NB4 (cell line): ENCODE data around the gene ECM2.

Experiments used
- DNase-seq: peaks from one replicate; pipeline ENCODE4 v3.0.0; 2010; ENCODE audit warnings: low read depth
- H3K4me3 ChIP-seq: one replicate; pipeline ENCODE4 v1.5.1; 2011; ENCODE audit warnings: mild to moderate bottlenecking, low read depth, low read length, moderate library complexity
- MYC ChIP-seq: IDR thresholded peaks from 2 replicates; pipeline ENCODE4 v1.6.1; 2011; ENCODE audit warnings: low read depth, low read length
- POLR2A ChIP-seq: IDR thresholded peaks from 2 replicates; pipeline ENCODE4 v1.6.1; 2011; ENCODE audit warnings: mild to moderate bottlenecking; ENCODE audit not compliant: insufficient read length; ENCODE audit errors: extremely low read depth
- TF ChIP-seq, protein P1 (sequence below): IDR thresholded peaks from 2 replicates; pipeline ENCODE4 v1.6.1; 2011; ENCODE audit warnings: low read depth, low read length
- TF ChIP-seq, protein P2 (sequence below): IDR thresholded peaks from one replicate; pipeline ENCODE4 v1.5.1; 2012; ENCODE audit warnings: low read depth, low read length

The ECM2 gene

GRCh38 chr9:92525306-92525705 is 10.5 kb downstream of the ECM2 start:
- no peak for DNase-seq
- TF ChIP-seq POLR2A (no peak), MYC (no peak)
- TF ChIP-seq, protein P1, sequence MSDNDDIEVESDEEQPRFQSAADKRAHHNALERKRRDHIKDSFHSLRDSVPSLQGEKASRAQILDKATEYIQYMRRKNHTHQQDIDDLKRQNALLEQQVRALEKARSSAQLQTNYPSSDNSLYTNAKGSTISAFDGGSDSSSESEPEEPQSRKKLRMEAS = no peak
- TF ChIP-seq, protein P2, sequence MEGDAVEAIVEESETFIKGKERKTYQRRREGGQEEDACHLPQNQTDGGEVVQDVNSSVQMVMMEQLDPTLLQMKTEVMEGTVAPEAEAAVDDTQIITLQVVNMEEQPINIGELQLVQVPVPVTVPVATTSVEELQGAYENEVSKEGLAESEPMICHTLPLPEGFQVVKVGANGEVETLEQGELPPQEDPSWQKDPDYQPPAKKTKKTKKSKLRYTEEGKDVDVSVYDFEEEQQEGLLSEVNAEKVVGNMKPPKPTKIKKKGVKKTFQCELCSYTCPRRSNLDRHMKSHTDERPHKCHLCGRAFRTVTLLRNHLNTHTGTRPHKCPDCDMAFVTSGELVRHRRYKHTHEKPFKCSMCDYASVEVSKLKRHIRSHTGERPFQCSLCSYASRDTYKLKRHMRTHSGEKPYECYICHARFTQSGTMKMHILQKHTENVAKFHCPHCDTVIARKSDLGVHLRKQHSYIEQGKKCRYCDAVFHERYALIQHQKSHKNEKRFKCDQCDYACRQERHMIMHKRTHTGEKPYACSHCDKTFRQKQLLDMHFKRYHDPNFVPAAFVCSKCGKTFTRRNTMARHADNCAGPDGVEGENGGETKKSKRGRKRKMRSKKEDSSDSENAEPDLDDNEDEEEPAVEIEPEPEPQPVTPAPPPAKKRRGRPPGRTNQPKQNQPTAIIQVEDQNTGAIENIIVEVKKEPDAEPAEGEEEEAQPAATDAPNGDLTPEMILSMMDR = no peak
- H3K4me3 ChIP-seq = no peak overlapping the region

GRCh38 chr9:92524881-92525280 is 10.9 kb downstream of the ECM2 start:
- DNase-seq = no peak
- H3K4me3 ChIP-seq = no peak overlapping the region
- no peak for TF ChIP-seq POLR2A
- no peak for TF ChIP-seq MYC

DNA sequence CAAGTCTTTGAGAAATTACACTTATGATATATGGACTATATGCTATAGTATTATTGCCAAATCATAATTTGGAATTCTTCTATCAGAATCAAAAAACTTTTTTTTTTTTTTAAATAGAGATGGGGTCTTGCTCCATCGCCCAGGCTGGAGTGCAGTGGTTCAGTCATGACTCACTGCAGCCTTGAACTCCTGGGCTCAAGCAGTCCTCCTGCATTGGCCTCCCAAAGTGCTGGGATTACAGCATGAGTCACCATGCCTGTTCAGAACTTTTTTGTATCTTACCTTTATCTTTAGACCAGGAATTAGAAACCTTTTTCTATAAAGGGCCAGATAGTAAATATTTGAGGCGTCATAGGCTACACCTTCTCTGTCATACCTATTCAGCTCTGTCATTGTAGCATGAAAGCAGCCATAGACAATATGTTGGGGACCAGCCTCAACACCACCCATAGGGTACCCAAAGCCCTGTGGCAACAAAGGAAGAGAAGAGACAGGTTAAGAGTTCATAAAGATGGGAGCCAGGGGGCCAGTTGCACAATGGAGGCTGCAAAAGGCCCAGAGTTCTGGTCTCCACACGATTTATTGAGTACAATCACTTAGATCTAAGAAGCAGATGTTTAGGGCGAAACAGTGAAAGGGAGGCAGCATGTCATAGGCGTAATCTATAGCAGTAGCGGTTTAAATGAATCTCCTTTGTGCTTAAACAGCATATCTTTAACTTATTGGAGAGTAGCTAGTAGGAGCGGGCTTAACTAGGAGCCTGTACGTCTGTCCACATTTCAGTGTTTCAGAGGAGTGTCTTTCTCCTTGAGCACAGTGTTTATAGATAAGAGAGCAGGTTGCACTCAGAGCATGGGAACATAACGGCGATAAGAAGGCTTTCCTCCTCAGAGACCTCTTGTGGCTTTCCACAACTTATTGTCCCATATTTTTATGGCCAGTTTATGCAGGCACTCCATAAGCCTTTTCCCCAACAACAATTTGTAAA is 12.5 kb downstream of the ECM2 start:
- no peak for DNase-seq
- no peak overlapping the region for H3K4me3 ChIP-seq
- TF ChIP-seq, protein P1 = no peak
- TF ChIP-seq, protein P2 = no peak
- no peak for TF ChIP-seq POLR2A
- no peak for TF ChIP-seq MYC

DNA sequence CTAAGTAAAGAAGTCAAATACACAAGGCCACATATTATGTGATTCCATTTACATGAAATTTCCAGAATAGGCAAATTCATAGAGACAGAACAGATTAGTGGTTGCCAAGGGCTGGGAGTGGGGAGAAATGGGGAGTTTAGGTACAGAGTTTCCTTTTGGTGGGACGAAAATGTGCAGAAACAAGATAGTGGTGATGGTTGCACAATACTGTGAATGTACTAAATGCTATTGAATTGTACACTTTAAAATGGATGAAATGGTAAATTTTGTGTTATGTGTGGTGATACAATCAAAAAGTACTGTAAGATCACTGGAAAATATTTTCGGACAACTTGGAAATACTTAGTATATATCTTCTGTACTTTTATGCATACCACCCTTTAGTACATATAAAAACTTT is 15.0 kb downstream of the ECM2 start:
- DNase-seq = no peak
- no peak overlapping the region for H3K4me3 ChIP-seq
- TF ChIP-seq, protein P2 = no peak
- no peak for TF ChIP-seq MYC
- TF ChIP-seq POLR2A = no peak
- TF ChIP-seq, protein P1 = no peak

DNA sequence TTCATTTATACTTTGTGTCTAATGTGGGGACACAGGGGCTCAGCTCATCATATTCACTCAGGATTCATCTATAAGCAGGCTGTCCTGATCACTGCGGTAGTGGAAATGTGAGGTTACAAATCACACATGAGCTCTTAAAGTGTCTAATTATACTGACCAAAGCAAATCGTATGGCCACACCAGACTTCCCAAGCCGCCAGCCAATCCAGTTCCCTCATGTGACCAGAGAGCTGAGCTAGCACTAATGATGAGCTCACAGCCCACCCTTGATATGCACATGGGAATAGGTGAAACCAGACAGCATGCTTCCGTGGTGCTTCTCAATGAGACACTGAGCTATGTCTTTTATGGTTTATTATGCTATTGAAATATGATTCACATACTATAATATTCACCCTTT is 17.6 kb downstream of the ECM2 start:
- DNase-seq = no peak
- H3K4me3 ChIP-seq = no peak overlapping the region
- TF ChIP-seq MYC (no peak), POLR2A (no peak)
- TF ChIP-seq, protein P1 = no peak
- TF ChIP-seq, protein P2 = no peak

DNA sequence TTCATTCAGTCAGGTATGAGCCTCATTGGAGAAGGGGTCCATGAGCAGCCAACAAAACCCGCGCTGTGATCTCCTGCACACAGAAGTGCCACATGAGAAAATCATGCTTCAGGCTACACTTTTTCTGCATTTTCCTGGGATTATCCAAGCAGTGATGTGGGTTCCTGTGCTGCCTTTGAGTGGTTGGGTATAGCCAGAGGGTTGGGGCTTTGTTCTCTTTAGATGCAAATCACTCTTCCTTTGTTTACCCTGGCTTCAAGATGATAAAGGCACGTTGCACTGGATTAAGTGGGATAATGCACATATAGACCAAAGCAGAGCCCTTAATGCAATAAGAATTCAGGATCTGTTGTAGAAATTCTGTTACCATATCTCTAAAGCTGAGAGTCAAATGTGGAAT is 18.7 kb downstream of the ECM2 start:
- no peak for DNase-seq
- TF ChIP-seq MYC (no peak), POLR2A (no peak)
- TF ChIP-seq, protein P2 = no peak
- TF ChIP-seq, protein P1 = no peak
- H3K4me3 ChIP-seq = no peak overlapping the region
